Measurements from ENCODE around the gene PHF2. TPM values are rescaled to one million over a fixed set of nuclear protein-coding genes. Genes with fewer than 3 reads are reported as not detected.

PHF2 gene
- total RNA-seq, 1 donor from 2014 or later = 27.7 TPM

DNA sequence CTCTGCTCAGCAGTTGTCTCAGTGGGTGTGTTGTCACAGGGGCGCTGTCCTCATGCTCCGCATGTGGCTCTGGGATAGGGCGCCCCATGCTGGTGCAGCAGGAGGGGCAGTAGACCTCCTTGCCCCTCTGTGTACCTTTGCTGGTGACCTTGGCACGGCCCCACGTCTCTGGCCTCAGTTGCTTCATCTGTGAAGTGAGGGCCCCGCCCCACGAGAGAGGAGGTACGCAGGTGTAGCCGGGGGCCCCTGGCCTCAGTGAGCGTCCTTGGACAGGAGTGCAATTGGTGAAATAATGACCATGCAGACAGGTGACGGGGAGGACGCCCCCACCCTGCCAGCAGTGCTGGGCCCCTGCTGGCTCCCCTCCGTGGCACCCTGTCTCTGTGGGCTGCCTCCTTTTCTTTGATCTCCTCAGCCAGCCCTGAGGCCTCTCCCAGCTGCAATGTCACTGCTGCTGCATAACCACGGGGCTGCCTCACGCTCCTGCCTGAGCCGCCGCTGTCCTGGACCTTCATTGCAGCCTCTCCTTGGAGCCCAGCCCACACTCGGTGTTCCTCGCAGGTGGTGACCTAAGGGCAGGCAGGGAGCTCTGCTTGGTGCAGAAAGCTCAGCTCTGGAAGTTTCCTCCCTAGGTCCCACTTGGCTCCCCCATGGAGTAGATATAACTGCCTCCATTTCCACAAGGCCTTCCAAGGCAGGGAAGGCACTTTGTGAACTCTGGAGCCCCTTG, 57.3 kb downstream of the PHF2 start:
- Histone ChIP-seq H3K4me1 (no peaks in the 10 kb centered on the region), H3K9me3 (no peaks in the 10 kb centered on the region), H3K27me3 (no peaks in the 10 kb centered on the region), H3K36me3 (peaks cover 0 to 65% of the 10 kb centered on the region in 2 donors), H3K27ac (no peak overlapping the region), H3K4me3 (no peak overlapping the region)
- TF ChIP-seq, protein P1, sequence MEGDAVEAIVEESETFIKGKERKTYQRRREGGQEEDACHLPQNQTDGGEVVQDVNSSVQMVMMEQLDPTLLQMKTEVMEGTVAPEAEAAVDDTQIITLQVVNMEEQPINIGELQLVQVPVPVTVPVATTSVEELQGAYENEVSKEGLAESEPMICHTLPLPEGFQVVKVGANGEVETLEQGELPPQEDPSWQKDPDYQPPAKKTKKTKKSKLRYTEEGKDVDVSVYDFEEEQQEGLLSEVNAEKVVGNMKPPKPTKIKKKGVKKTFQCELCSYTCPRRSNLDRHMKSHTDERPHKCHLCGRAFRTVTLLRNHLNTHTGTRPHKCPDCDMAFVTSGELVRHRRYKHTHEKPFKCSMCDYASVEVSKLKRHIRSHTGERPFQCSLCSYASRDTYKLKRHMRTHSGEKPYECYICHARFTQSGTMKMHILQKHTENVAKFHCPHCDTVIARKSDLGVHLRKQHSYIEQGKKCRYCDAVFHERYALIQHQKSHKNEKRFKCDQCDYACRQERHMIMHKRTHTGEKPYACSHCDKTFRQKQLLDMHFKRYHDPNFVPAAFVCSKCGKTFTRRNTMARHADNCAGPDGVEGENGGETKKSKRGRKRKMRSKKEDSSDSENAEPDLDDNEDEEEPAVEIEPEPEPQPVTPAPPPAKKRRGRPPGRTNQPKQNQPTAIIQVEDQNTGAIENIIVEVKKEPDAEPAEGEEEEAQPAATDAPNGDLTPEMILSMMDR (IDR thresholded peaks at IDR 0.05) = no peak
- TF ChIP-seq POLR2A (IDR thresholded peaks at IDR 0.05) (no peak), POLR2AphosphoS5 (IDR thresholded peaks at IDR 0.05; ENCODE audit: insufficient read depth in 1 of 2, low read depth in 1 of 2) (no peak)
- intact Hi-C loops (cut with DNase I) = no loop called here
- DNase-seq (ENCODE audit: extremely low spot score in 2 of 2) = peak; percentile 56 to 72

DNA sequence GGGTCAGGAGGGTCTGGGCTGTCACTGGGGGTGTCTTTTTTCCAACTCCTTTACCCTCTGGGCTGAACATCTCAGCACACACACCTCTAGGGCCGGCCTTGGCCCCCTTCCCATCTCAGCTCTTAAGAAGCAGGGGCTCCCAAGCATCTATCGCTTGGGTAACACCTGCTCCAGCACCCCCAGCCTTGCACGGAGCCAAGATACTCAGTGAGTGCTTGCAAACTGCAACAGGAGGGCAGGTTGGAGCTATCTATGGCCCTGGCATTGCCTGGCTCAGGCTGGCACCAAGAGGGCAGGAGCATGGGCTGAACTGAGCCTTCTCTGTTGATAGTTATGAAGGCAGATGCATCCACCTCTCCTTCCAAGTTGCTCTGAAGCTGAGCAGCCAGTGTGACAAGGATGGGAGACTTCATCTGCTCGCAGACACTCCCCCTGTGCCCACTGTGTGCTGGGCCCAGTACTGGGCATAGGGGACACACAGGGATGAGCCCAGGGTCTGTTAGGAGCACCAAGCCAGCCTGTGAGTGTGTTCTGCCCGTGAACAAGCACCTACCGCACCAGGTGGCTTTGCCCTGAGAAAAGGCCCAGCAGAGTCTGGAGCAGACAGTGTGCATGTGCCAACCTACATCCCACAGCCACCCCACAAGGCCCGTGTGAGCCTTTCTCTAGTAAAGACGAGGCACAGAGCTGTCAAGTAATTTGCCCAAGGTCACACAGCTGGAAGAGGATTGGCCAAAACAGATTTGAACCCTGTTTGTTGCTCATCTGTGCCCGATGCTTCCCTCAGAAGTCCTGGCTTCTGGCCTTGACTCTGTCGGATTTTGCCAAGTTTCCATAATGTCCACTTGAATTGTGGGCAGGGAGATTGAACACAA, 58.2 kb downstream of the PHF2 start:
- Histone ChIP-seq H3K4me3 (no peak overlapping the region), H3K27ac (no peak overlapping the region), H3K4me1 (no peaks in the 10 kb centered on the region), H3K36me3 (peaks cover 0 to 70% of the 10 kb centered on the region in 2 donors), H3K27me3 (no peaks in the 10 kb centered on the region), H3K9me3 (no peaks in the 10 kb centered on the region)
- TF ChIP-seq, protein P1 (IDR thresholded peaks at IDR 0.05) = no peak
- TF ChIP-seq POLR2A (IDR thresholded peaks at IDR 0.05) (no peak), POLR2AphosphoS5 (IDR thresholded peaks at IDR 0.05; ENCODE audit: insufficient read depth in 1 of 2, low read depth in 1 of 2) (no peak)
- intact Hi-C loops (cut with DNase I) = no loop called here
- DNase-seq (ENCODE audit: extremely low spot score in 2 of 2) = peak; percentile 75 to 84

DNA sequence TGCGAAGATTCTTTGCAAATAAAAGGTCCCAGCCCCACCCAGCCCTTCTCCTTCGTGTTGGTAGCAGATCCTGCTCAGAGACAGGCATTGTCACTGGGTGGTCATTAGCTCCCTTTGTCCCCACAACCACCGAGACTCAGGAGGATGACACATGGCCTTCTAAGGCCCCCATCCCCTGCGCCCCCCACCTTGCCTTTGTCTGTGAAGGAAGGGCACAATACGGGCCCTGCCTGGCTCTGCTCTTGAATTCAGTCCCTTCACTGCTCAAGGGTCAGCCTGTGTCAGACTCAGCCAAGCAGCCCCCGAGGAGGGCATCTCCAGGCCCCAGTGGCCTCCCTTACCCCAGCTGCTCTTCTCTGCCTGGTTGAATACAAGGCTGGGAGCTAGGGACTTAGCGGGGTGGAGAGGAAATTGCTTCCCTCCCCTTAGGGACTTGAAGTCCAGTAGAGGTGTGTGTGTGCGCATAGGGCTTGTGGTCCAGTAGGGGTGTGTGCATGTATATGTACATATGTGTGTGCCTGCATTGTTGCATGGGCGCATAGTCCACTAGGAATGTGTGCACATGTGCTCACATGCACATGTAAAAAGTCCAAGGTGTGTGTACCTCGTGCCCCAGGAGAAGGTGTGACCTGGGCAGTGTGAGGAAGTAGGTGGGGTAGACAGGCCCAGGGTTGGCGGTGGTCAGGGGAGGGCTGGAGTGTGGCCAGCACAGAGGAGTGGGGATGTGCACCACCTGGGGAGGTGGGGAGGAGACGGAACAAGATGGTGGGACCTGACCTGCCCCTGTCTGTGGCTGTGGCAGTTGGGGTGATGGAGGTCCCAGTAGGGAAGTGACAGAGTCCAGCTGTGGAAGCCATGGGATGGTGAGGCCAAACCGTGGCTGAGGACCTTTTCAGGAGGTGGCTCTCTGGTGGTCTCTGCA, 59.1 kb downstream of the PHF2 start:
- H3K4me3 ChIP-seq = no peak overlapping the region
- no peaks in the 10 kb centered on the region for H3K4me1 ChIP-seq
- H3K36me3 ChIP-seq = peaks cover 0 to 68% of the 10 kb centered on the region in 2 donors
- peak in 1 of 2 donors; percentile 56 for DNase-seq (ENCODE audit: extremely low spot score in 2 of 2)
- no peaks in the 10 kb centered on the region for H3K27me3 ChIP-seq
- H3K27ac ChIP-seq = no peak overlapping the region
- H3K9me3 ChIP-seq = no peaks in the 10 kb centered on the region
- intact Hi-C loops (cut with DNase I) = no loop called here
- TF ChIP-seq, protein P1 (IDR thresholded peaks at IDR 0.05) = no peak
- TF ChIP-seq POLR2A (IDR thresholded peaks at IDR 0.05) (no peak), POLR2AphosphoS5 (IDR thresholded peaks at IDR 0.05; ENCODE audit: insufficient read depth in 1 of 2, low read depth in 1 of 2) (no peak)

DNA sequence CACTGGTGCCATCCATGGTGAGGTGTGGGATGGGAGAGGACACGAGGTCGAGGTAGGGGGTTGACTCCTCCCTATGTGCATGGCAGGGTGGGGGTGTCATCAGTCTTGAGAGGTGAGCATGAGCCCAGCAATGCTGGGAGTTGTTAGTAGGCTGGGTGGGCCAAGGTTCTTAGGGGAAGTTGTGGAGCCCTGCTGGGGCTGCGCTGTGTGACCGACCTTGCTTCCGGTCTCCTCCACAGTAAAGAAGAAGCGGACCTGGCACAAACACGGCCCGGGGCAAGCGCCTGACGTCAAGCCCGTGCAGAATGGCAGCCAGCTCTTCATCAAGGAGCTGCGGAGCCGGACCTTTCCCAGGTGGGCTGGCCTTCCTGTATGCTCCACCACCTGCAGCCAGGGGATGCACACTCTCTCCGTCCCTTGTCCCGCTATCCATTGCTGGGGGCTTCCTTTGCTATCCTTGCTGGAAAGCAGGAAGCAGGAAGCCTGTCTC, 59.8 kb downstream of the PHF2 start:
- Histone ChIP-seq H3K27me3 (no peaks in the 10 kb centered on the region), H3K9me3 (no peaks in the 10 kb centered on the region), H3K4me3 (no peak overlapping the region), H3K4me1 (peaks cover 6% of the 10 kb centered on the region), H3K27ac (no peak overlapping the region), H3K36me3 (peaks cover 0 to 67% of the 10 kb centered on the region in 2 donors)
- no peak for TF ChIP-seq POLR2AphosphoS5 (IDR thresholded peaks at IDR 0.05; ENCODE audit: insufficient read depth in 1 of 2, low read depth in 1 of 2)
- TF ChIP-seq, protein P1 (IDR thresholded peaks at IDR 0.05) = no peak
- no peak for TF ChIP-seq POLR2A (IDR thresholded peaks at IDR 0.05)
- DNase-seq (ENCODE audit: extremely low spot score in 2 of 2) = peak in 1 of 2 donors; percentile 79
- intact Hi-C loops (cut with DNase I) = no loop called here

Data from vagina (tissue), 2 donors.